ENCODE measurements around the gene EXOC2. TPM values are rescaled to one million over a fixed set of nuclear protein-coding genes. Genes with fewer than 3 reads are reported as not detected.
"Not testable (repeated sequence)": the region's sequence is repeated elsewhere in the genome, so short reads cannot be mapped to it uniquely, and the experiment has no call there.

EXOC2 gene
- total RNA-seq, 2 experiments from 2014 or later = 22.5 to 24.8 TPM

DNA sequence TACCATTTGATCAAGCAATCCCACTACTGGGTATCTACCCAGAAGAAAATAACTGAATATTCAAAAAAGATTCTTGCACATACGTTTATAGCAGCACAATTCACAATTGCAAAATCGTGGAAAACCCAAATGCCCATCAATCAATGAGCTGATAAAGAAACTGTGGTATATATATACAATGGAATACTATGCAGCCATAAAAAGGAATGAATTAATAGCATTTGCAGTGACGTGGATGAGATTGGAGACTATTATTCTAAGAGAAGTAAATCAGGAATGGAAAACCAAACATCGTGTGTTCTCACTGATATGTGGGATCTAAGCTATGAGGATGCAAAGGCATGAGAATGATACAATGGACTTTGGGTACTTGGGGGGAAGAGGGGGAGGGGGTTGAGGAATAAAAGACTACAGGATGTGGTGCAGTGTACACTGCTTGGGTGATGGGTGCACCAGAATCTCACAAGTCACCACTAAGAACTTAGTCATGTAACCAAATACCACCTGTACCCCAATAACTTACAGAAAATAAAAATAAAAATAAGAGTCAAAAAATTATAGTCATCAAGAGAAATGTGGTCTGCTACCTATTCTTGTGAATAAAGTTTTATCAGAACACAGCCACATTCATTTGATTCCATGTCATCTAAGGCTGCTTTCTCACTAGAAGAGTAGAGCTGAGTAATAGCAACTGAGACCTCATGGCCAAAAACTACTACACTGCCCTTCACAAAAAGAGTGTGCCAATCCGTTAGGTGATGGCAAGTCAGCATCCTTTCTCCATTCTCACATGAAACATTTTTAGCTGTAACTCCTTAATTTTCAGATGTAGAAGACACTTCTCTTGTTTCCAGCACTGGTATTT is 27.3 kb downstream of the EXOC2 start:
- no peaks in the 10 kb centered on the region for H3K4me1 ChIP-seq (ENCODE audit: insufficient read depth, low read length, poor library complexity, severe bottlenecking)
- no peak overlapping the region for H3K4me3 ChIP-seq (ENCODE audit: low read depth, low read length, poor library complexity, severe bottlenecking)
- POLR2A ChIA-PET = interaction anchor here (0.6 to 0.7 kb wide), 3 partner anchors 22 to 409 kb away, joined by 3 to 6 read pairs (median 3); no protein-coding TSS in a partner anchor
- no peaks in the 10 kb centered on the region for H3K79me2 ChIP-seq (ENCODE audit: insufficient read depth, low read depth, low read length)
- BruUV-seq (replicated peaks) = no TSS peak
- CTCF ChIA-PET (ENCODE audit: unreplicated experiment) = no interaction called here
- no peak overlapping the region for H3K4me2 ChIP-seq (ENCODE audit: low read length)
- no peak overlapping the region for H3K27ac ChIP-seq (ENCODE audit: low read depth, low read length, poor library complexity, severe bottlenecking)
- no peaks in the 10 kb centered on the region; the same call in 1 of the 2 replicates for H4K20me1 ChIP-seq (ENCODE audit: insufficient read depth, low read length)
- DNase-seq (ENCODE audit: low spot score) = no peak
- intact Hi-C loops (cut with micrococcal nuclease; ENCODE audit: unreplicated experiment) = no loop called here
- H3K9me3 ChIP-seq (ENCODE audit: low read length) = no peaks in the 10 kb centered on the region
- no peaks in the 10 kb centered on the region for H3K36me3 ChIP-seq (ENCODE audit: insufficient read depth, low read length)
- H3K9me2 ChIP-seq (ENCODE audit: insufficient read depth, low read length) = no peaks in the 10 kb centered on the region
- TF ChIP-seq, protein P1, sequence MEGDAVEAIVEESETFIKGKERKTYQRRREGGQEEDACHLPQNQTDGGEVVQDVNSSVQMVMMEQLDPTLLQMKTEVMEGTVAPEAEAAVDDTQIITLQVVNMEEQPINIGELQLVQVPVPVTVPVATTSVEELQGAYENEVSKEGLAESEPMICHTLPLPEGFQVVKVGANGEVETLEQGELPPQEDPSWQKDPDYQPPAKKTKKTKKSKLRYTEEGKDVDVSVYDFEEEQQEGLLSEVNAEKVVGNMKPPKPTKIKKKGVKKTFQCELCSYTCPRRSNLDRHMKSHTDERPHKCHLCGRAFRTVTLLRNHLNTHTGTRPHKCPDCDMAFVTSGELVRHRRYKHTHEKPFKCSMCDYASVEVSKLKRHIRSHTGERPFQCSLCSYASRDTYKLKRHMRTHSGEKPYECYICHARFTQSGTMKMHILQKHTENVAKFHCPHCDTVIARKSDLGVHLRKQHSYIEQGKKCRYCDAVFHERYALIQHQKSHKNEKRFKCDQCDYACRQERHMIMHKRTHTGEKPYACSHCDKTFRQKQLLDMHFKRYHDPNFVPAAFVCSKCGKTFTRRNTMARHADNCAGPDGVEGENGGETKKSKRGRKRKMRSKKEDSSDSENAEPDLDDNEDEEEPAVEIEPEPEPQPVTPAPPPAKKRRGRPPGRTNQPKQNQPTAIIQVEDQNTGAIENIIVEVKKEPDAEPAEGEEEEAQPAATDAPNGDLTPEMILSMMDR (conservative IDR thresholded peaks at IDR 0.05; ENCODE audit: low read length) = no peak
- TF ChIP-seq EZH2phosphoT487 (IDR thresholded peaks at IDR 0.05; ENCODE audit: borderline replicate concordance, low read depth, low read length) = no peak
- no peak overlapping the region for H2AFZ ChIP-seq (ENCODE audit: low read length)

DNA sequence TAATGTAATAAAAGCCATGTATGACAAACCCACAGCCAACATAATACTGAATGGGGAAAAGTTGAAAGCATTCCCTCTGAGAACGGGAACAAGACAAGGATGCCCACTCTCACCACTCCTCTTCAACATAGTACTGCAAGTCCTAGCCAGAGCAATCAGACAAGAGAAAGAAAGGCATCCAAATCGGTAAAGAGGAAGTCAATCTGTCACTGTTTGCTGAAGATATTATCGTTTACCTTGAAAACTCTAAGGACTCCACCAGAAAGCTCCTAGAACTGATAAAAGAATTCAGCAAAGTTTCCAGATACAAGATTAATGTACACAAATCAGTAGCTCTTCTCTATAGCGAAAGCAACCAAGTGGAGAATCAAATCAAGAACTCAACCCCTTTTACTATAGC is 29.2 kb downstream of the EXOC2 start:
- H2AFZ ChIP-seq (ENCODE audit: low read length); H3K9me3 ChIP-seq (ENCODE audit: low read length); H4K20me1 ChIP-seq (ENCODE audit: insufficient read depth, low read length); DNase-seq (ENCODE audit: low spot score); intact Hi-C loops (cut with micrococcal nuclease; ENCODE audit: unreplicated experiment); CTCF ChIA-PET (ENCODE audit: unreplicated experiment); H3K4me2 ChIP-seq (ENCODE audit: low read length); H3K4me1 ChIP-seq (ENCODE audit: insufficient read depth, low read length, poor library complexity, severe bottlenecking); H3K4me3 ChIP-seq (ENCODE audit: low read depth, low read length, poor library complexity, severe bottlenecking); BruUV-seq (replicated peaks); H3K79me2 ChIP-seq (ENCODE audit: insufficient read depth, low read depth, low read length); H3K9me2 ChIP-seq (ENCODE audit: insufficient read depth, low read length); POLR2A ChIA-PET; H3K36me3 ChIP-seq (ENCODE audit: insufficient read depth, low read length); H3K27ac ChIP-seq (ENCODE audit: low read depth, low read length, poor library complexity, severe bottlenecking): not testable (repeated sequence)

DNA sequence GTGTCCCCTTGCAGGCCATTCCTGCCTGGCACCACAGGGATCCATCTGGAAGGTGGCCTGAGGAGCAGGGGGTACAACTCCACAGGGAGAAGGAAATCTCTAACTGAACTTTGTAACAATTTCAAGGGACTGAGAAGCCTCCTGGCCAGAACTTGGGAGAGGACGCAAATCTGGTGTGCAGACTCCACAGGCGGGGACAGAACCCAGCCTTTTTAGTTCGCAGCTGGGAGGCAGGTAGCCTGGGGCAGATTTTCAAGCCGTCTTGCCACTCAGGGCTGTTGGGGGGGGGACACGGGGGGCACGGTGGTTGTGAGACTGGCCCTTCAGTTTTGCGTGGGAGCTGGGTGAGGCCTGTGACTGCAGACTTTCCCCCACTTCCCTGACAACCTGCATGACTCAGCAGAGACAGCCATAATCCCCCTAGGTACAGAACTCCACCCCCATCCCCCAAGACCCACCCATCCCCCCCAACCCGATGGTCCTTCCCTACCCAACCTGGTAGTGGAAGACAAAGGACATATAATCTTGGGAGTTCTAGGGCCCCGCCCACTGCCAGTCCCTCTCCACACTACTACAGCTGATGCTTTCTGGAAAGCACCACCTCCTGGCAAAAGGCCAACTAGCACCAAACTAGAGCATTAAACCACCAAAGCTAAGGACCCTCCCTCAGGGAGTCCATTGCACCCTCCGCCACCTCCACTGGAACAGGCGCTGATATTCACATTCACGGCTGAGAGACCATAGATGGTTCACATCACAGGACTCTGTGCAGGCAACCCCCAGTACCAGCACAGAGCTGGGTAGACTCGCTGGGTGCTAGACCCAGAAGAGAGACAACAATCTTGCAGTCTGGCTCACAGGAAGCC is 33.0 kb downstream of the EXOC2 start:
- no peak for DNase-seq (ENCODE audit: low spot score)

More for the DNA sequence above, 33.0 kb downstream of the EXOC2 start:
- Histone ChIP-seq H3K4me1 (ENCODE audit: insufficient read depth, low read length, poor library complexity, severe bottlenecking) (no peaks in the 10 kb centered on the region), H3K36me3 (ENCODE audit: insufficient read depth, low read length) (no peaks in the 10 kb centered on the region), H4K20me1 (ENCODE audit: insufficient read depth, low read length) (no peaks in the 10 kb centered on the region; the same call in 1 of the 2 replicates), H3K4me2 (ENCODE audit: low read length) (no peak overlapping the region), H3K27ac (ENCODE audit: low read depth, low read length, poor library complexity, severe bottlenecking) (no peak overlapping the region), H2AFZ (ENCODE audit: low read length) (no peak overlapping the region), H3K9me3 (ENCODE audit: low read length) (no peaks in the 10 kb centered on the region), H3K79me2 (ENCODE audit: insufficient read depth, low read depth, low read length) (no peaks in the 10 kb centered on the region; the same call in 1 of the 2 replicates), H3K4me3 (ENCODE audit: low read depth, low read length, poor library complexity, severe bottlenecking) (no peak overlapping the region), H3K9me2 (ENCODE audit: insufficient read depth, low read length) (no peaks in the 10 kb centered on the region)
- ChIA-PET CTCF (ENCODE audit: unreplicated experiment) (no interaction called here), POLR2A (interaction anchor here (1.2 to 2.3 kb wide), 3 partner anchors 10 to 23 kb away, joined by 4 to 8 read pairs (median 5); no protein-coding TSS in a partner anchor)
- TF ChIP-seq EZH2phosphoT487 (IDR thresholded peaks at IDR 0.05; ENCODE audit: borderline replicate concordance, low read depth, low read length) = no peak
- TF ChIP-seq, protein P1 (conservative IDR thresholded peaks at IDR 0.05; ENCODE audit: low read length) = no peak
- no TSS peak for BruUV-seq (replicated peaks)
- intact Hi-C loops (cut with micrococcal nuclease; ENCODE audit: unreplicated experiment) = no loop called here

All from OCI-LY7 (cell line).